ENCODE data around the gene DRC7. TPM values are rescaled to one million over a fixed set of nuclear protein-coding genes. Genes with fewer than 3 reads are reported as not detected.
"Not testable (repeated sequence)": the region's sequence is repeated elsewhere in the genome, so short reads cannot be mapped to it uniquely, and the experiment has no call there.

Gene DRC7
- total RNA-seq, 4 donors from 2014 or later = not detected

DNA sequence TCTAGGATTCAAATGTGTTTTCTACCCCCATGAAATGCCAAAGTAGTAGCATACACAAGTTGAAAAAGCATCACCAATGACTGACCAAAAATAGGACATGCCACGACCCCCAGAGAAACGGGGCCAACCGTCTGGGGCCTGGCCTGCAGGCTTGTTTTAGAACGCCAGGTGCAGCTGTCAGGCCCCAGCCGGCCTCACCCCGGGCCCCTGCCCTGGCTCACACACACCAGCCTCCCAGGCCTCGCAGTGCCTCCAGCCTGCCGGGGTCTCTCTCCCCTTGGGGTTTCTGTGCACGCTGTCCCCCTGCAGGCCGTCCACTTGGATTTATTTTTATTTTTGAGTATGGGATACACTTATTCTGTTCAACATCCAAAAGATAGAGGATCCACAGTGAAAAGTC lies 48.9 kb downstream of the DRC7 start:
- no peaks in the 10 kb centered on the region for H3K27me3 ChIP-seq
- no peak overlapping the region for H3K4me3 ChIP-seq
- H3K36me3 ChIP-seq = peaks cover 0 to 5% (median 0%) of the 10 kb centered on the region in 3 donors
- no peak overlapping the region for H3K27ac ChIP-seq
- H3K9me3 ChIP-seq = no peaks in the 10 kb centered on the region
- DNase-seq = no peak
- H3K4me1 ChIP-seq = no peaks in the 10 kb centered on the region
- TF ChIP-seq, protein P1, sequence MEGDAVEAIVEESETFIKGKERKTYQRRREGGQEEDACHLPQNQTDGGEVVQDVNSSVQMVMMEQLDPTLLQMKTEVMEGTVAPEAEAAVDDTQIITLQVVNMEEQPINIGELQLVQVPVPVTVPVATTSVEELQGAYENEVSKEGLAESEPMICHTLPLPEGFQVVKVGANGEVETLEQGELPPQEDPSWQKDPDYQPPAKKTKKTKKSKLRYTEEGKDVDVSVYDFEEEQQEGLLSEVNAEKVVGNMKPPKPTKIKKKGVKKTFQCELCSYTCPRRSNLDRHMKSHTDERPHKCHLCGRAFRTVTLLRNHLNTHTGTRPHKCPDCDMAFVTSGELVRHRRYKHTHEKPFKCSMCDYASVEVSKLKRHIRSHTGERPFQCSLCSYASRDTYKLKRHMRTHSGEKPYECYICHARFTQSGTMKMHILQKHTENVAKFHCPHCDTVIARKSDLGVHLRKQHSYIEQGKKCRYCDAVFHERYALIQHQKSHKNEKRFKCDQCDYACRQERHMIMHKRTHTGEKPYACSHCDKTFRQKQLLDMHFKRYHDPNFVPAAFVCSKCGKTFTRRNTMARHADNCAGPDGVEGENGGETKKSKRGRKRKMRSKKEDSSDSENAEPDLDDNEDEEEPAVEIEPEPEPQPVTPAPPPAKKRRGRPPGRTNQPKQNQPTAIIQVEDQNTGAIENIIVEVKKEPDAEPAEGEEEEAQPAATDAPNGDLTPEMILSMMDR (IDR thresholded peaks at IDR 0.05) = no peak
- no peak for TF ChIP-seq POLR2A (IDR thresholded peaks at IDR 0.05)

DNA sequence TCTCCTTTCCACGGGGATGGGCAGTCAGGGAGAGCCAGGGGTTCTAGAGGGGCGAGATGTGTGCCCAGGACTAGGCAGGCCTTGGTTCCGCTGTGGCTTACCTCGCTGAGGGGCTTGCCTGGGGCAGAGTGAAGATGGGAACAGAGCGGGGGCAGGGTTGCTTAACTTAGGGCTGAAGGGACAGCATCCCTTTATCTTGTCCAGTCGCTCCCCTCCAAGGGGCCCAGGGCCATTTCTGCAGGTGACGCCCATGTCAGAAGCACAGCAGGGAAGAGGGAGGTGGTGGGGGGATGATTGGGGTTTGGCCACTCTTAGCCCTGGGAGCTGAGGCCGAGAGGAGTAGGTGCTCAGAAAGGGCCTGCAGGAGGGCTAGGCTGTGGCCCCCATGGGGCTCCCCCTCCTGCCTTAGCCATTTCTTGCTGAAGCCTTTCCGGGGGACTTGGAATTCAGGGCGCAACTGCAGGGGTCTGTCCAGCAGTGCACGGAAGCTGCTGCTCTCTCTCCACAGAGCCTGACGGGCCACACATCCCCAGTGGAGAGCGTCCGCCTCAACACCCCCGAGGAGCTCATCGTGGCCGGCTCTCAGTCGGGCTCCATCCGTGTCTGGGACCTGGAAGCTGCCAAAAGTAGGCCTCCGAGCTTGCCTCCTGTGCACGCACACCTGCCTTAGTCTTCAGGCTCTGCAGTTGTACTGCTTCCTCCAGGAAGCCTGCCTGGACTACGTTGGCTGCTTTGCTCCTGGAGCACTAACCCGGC lies 49.5 kb downstream of the DRC7 start:
- H3K36me3 ChIP-seq = peaks cover 0 to 5% (median 0%) of the 10 kb centered on the region in 3 donors
- H3K4me1 ChIP-seq = no peaks in the 10 kb centered on the region
- H3K4me3 ChIP-seq = no peak overlapping the region
- H3K27me3 ChIP-seq = no peaks in the 10 kb centered on the region
- no peaks in the 10 kb centered on the region for H3K9me3 ChIP-seq
- TF ChIP-seq, protein P1 (IDR thresholded peaks at IDR 0.05) = no peak
- TF ChIP-seq POLR2A (IDR thresholded peaks at IDR 0.05) = no peak
- no peak for DNase-seq
- no peak overlapping the region for H3K27ac ChIP-seq

DNA sequence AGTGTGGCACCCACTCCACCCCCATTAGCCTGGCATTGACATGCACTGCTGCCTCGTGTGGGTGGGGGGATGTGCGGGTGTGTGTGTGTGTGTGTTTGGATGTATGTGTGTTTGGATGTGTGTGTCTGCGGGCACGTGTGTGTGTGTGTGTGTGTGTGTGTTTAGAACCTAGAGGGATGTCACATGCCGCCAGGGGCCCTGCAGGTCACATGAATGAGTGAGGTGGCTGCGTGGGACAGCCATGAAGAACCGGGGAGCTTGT lies 50.0 kb downstream of the DRC7 start:
- no peaks in the 10 kb centered on the region for H3K27me3 ChIP-seq
- peaks cover 0 to 5% (median 0%) of the 10 kb centered on the region in 3 donors for H3K36me3 ChIP-seq
- TF ChIP-seq POLR2A (IDR thresholded peaks at IDR 0.05) = no peak
- TF ChIP-seq, protein P1 (IDR thresholded peaks at IDR 0.05) = no peak
- H3K27ac ChIP-seq = no peak overlapping the region
- H3K4me1 ChIP-seq = no peaks in the 10 kb centered on the region
- no peak for DNase-seq
- H3K9me3 ChIP-seq = no peaks in the 10 kb centered on the region
- no peak overlapping the region for H3K4me3 ChIP-seq

DNA sequence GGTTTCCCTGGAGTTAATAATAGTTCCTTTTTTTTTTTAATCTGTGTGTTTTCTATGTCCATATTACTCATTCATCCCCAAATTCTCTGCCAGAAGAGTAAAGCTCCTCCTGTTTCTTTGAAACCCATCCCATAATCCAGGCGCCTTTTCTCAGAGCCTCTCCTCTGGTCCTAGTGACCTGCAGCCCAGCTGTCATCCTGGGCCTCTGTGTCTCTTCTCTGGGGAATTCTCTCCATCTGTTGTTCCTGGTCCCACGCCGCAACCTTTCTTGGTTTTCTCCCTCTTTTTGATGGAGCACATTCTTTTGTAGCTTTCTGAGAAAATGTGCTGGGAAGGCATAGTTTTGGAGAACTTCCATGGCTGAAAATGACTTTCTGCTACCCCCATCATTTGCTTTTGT lies 51.2 kb downstream of the DRC7 start:
- Histone ChIP-seq H3K27ac (no peak overlapping the region), H3K4me3 (no peak overlapping the region), H3K27me3 (no peaks in the 10 kb centered on the region), H3K9me3 (no peaks in the 10 kb centered on the region), H3K4me1 (no peaks in the 10 kb centered on the region), H3K36me3 (peaks cover 0 to 5% (median 0%) of the 10 kb centered on the region in 3 donors)
- no peak for DNase-seq
- TF ChIP-seq, protein P1 (IDR thresholded peaks at IDR 0.05) = no peak
- no peak for TF ChIP-seq POLR2A (IDR thresholded peaks at IDR 0.05)

DNA sequence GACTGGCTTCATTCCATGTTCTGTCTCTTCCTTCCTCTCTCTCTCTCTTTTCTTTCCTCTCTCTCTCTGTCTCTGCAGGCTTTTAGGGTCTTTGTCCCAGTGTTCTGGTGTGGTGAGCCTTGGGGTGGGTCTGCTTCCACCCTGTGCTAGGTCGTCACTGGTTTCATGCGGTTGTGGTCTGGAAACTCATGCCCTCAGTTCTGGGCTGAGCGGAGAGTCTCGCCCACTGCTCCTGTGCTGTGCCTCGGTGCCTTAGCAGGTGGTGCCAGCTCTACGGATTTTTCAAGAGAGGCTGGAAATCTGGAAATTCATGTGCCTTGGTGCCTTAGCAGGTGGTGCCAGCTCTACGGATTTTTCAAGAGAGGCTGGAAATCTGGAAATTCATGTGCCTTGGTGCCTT lies 51.7 kb downstream of the DRC7 start:
- not testable (repeated sequence) for H3K4me1 ChIP-seq, H3K27me3 ChIP-seq, H3K27ac ChIP-seq, H3K9me3 ChIP-seq, H3K36me3 ChIP-seq, DNase-seq, H3K4me3 ChIP-seq

DNA sequence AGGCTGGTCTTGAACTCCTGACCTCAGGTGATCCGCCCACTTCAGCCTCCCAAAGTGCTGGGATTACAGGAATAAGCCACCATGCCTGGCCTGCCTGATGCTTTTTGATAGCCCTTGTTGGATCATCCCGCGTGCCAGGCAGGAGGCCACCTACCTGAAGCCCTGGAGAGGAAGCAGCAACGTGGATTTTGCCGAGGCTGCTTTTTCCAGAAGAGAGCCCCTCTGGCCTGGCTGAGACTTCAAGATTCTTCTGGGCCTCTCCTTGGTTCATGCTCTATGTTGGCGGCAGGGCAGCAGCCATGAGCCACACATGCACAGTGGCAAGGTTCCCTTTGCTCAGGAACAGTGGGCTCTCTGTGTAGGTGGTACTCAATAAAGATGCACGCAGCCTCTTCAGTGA lies 52.5 kb downstream of the DRC7 start:
- no peaks in the 10 kb centered on the region for H3K27me3 ChIP-seq
- no peaks in the 10 kb centered on the region for H3K9me3 ChIP-seq
- H3K27ac ChIP-seq = no peak overlapping the region
- peaks cover 0 to 5% (median 0%) of the 10 kb centered on the region in 3 donors for H3K36me3 ChIP-seq
- TF ChIP-seq, protein P1 (IDR thresholded peaks at IDR 0.05) = no peak
- TF ChIP-seq POLR2A (IDR thresholded peaks at IDR 0.05) = no peak
- no peak overlapping the region for H3K4me3 ChIP-seq
- DNase-seq = no peak
- H3K4me1 ChIP-seq = no peaks in the 10 kb centered on the region

Data from Peyer's patch (tissue), 4 donors.